ENCODE data around the gene RPL22L1.
"Not testable (repeated sequence)": the region's sequence is repeated elsewhere in the genome, so short reads cannot be mapped to it uniquely, and the experiment has no call there.

Gene RPL22L1

DNA sequence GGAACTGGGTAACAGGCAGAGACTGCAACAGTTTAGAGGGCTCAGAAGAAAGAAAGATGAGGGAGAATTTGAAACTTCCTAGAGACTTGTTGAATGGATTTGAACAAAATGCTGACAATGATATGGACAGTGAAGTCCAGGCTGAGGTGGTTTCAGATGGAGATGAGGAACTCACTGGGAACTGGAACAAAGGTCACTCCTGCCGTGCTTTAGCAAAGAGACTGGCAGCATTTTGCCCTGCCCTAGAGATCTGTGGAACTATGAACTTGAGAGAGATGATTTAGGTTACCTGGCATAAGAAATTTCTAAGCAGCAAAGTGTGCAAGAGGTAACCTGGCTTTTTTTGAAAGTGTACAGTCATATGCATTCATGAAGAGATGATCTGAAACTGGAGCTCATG, 26.8 kb upstream of the RPL22L1 start:
- no peak for DNase-seq (ENCODE audit: low spot score)
- TF ChIP-seq CTCF (IDR thresholded peaks at IDR 0.05; ENCODE audit: extremely low read depth, missing control alignments), result no peak

- DNase-seq (ENCODE audit: low spot score), result not testable (repeated sequence)
Observed at GRCh38 chr3:170896333-170896732, 26.3 kb upstream of the RPL22L1 start.

GRCh38 chr3:170893895-170894294, 23.9 kb upstream of the RPL22L1 start:
- no peak for TF ChIP-seq CTCF (IDR thresholded peaks at IDR 0.05; ENCODE audit: extremely low read depth, missing control alignments)
- no peak for DNase-seq (ENCODE audit: low spot score)

DNA sequence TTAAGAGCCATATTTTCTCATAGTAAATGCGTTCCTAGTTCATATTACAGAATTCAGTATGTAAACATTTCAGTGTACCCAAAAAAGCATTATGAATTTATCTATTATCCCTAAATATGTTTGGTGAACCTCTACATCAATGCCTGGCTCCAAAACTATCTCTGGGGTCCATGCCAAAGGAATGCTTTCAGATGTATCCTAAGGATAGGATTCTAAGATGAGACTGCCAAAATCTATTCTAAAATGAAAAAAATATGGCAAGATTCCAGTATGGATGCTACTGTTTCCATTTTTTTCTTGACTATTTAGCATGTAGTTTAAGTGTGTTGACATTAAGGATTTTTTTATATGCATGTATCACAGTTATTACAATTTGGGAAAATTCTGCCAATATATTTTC, 19.6 kb upstream of the RPL22L1 start:
- TF ChIP-seq CTCF (IDR thresholded peaks at IDR 0.05; ENCODE audit: extremely low read depth, missing control alignments), result no peak
- no peak for DNase-seq (ENCODE audit: low spot score)

- TF ChIP-seq CTCF (IDR thresholded peaks at IDR 0.05; ENCODE audit: extremely low read depth, missing control alignments), result no peak
- DNase-seq (ENCODE audit: low spot score), result no peak
Observed at GRCh38 chr3:170889132-170889531, 19.1 kb upstream of the RPL22L1 start.

DNA sequence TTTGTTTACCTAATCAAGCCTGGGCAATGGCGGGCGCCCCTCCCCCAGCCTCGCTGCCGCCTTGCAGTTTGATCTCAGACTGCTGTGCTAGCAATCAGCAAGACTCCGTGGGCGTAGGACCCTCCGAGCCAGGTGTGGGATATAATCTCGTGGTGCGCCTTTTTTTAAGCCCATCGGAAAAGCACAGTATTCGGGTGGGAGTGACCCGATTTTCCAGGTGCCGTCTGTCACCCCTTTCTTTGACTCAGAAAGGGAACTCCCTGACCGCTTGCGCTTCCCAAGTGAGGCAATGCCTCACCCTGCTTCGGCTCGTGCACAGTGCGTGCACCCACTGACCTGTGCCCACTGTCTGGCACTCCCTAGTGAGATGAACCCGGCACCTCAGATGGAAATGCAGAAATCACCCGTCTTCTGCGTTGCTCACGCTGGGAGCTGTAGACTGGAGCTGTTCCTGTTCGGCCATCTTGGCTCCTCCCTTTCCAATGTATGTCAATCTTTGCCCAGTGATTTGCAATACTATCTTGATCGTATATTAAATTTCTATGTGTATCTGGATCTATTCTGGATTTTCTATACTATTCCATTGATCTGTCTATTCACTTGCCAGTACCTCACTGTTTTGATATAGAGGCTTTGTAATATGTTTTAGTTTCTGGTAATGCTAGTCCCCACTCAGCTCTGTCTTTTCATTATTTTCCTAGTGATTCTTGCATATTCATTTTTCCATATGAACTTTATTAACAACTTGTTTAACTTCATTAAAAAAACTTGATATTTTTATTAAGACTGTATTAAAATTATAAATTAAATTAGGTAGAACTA, 14.3 kb upstream of the RPL22L1 start:
- not testable (repeated sequence) for DNase-seq (ENCODE audit: low spot score)

- not testable (repeated sequence) for DNase-seq (ENCODE audit: low spot score)
Observed at GRCh38 chr3:170878688-170879087, 8.7 kb upstream of the RPL22L1 start.

- not testable (repeated sequence) for DNase-seq (ENCODE audit: low spot score)
Observed at GRCh38 chr3:170877311-170877710, 7.3 kb upstream of the RPL22L1 start.

DNA sequence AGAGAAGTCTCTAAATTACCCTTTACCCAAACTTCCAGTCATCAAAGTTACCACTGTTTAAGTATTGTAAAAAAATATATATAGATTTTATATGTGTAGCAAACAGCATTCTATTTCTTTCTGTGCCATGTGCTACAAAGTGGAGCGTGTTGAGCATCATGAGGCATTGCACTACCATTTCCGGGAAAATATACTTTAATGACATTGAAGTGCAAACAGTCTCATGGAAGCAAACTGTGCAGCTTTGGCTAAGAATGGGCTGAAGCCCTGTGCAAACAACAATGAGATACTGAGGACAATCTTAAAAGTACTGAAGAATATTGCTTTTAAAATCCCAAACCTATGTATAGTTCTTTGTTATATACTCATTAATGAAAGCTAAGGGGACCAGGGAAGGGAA, 6.5 kb upstream of the RPL22L1 start:
- no peak for TF ChIP-seq CTCF (IDR thresholded peaks at IDR 0.05; ENCODE audit: extremely low read depth, missing control alignments)

DNA sequence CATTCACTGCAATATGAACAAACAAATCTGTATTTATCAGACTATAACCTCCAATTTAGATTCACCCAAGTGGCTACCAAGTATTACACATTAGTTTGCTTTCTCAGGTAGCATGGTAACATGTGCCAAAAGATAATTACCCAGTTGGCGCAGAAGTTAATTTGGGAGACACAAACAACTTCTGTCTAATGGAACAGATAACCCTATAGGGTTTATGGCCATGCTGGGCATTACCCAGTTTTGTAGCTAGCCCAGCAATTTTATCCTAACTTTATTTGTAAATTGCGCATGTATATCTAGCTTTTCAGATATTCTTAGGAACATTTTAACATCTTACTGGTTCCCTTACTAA, 780 bp downstream of the RPL22L1 start:
- DNase-seq (ENCODE audit: low spot score), result peak; percentile 7
- TF ChIP-seq CTCF (IDR thresholded peaks at IDR 0.05; ENCODE audit: extremely low read depth, missing control alignments), result no peak

More for the DNA sequence above, 6.5 kb upstream of the RPL22L1 start:
- DNase-seq (ENCODE audit: low spot score), result no peak
